HepG2 (cell line): ENCODE measurements around the gene MARVELD3. TPM values are rescaled to one million over a fixed set of nuclear protein-coding genes. Genes with fewer than 3 reads are reported as not detected.
A peak's percentile ranks its signal among the peaks of the same experiment; 100 is the strongest.

Source experiments
- AHR ChIP-seq: IDR thresholded peaks from 2 replicates; pipeline ENCODE4 v1.6.1; 2018; ENCODE audit warnings: missing genetic modification reagents, missing compliant biosample characterization
- ARHGAP35 ChIP-seq: sonication (generic); formaldehyde crosslinking; IDR thresholded peaks from 2 replicates; pipeline ENCODE4 v1.9.0; 2022; ENCODE audit warnings: mild to moderate bottlenecking, inconsistent platforms, moderate library complexity, missing genetic modification reagents, borderline replicate concordance
- DZIP1 ChIP-seq: sonication (generic); formaldehyde crosslinking; IDR thresholded peaks from 2 replicates; pipeline ENCODE4 v1.5.0; 2020; ENCODE audit warnings: mild to moderate bottlenecking, missing genetic modification reagents
- ETV5 ChIP-seq: IDR thresholded peaks from 2 replicates; pipeline ENCODE4 v1.6.1; 2018; ENCODE audit warnings: missing biosample characterization, missing genetic modification reagents, inconsistent platforms, borderline replicate concordance
- HDAC2 ChIP-seq: sonication (generic); formaldehyde crosslinking; IDR thresholded peaks from 2 replicates; pipeline ENCODE4 v1.4.0; 2020; ENCODE audit warnings: missing genetic modification reagents
- NFKB2 ChIP-seq: sonication (generic); formaldehyde crosslinking; IDR thresholded peaks from 2 replicates; pipeline ENCODE4 v1.4.0; 2020; ENCODE audit warnings: missing genetic modification reagents, borderline replicate concordance
- PAWR ChIP-seq: sonication (generic); formaldehyde crosslinking; IDR thresholded peaks from 2 replicates; pipeline ENCODE4 v1.4.0; 2020; ENCODE audit warnings: missing genetic modification reagents, mild to moderate bottlenecking, borderline replicate concordance
- RORA ChIP-seq: sonication (generic); formaldehyde crosslinking; IDR thresholded peaks from 2 replicates; pipeline ENCODE4 v1.5.0; 2020; ENCODE audit warnings: mild to moderate bottlenecking, missing genetic modification reagents, moderate library complexity
- TAF1 ChIP-seq: sonication (generic); formaldehyde crosslinking; IDR thresholded peaks from 2 replicates; pipeline ENCODE4 v1.4.0; 2020; ENCODE audit warnings: missing genetic modification reagents
- TCF12 ChIP-seq, 2 experiments: fragments of 450-650 bp in 1 of 2; sonication (generic) in 1 of 2; formaldehyde crosslinking in 1 of 2; IDR thresholded peaks; 2 replicates each; pipeline versions ENCODE4 v1.6.1 to v1.8.0; 2017 to 2022; ENCODE audit warnings: antibody characterized with exemption in 1 of 2, mild to moderate bottlenecking in 1 of 2, missing genetic modification reagents in 1 of 2, moderate library complexity in 1 of 2
- TERF1 ChIP-seq: sonication (generic); formaldehyde crosslinking; IDR thresholded peaks from 2 replicates; pipeline ENCODE4 v1.8.0; 2022; ENCODE audit warnings: mild to moderate bottlenecking, missing genetic modification reagents, moderate library complexity
- TOE1 ChIP-seq: sonication (generic); formaldehyde crosslinking; IDR thresholded peaks from 2 replicates; pipeline ENCODE4 v1.4.0; 2020; ENCODE audit warnings: mild to moderate bottlenecking, missing genetic modification reagents
- ZNF274 ChIP-seq: sonication (generic); formaldehyde crosslinking; IDR thresholded peaks from 2 replicates; pipeline ENCODE4 v1.5.1; 2020; ENCODE audit warnings: mild to moderate bottlenecking, missing genetic modification reagents
- ZNF616 ChIP-seq: sonication (generic); formaldehyde crosslinking; IDR thresholded peaks from 2 replicates; pipeline ENCODE4 v1.5.0; 2020; ENCODE audit warnings: low read depth, mild to moderate bottlenecking, missing genetic modification reagents
- ZNF776 ChIP-seq: sonication (generic); formaldehyde crosslinking; IDR thresholded peaks from 2 replicates; pipeline ENCODE4 v1.4.0; 2020; ENCODE audit warnings: mild to moderate bottlenecking, missing genetic modification reagents
- ZSCAN31 ChIP-seq: sonication (generic); formaldehyde crosslinking; IDR thresholded peaks from 2 replicates; pipeline ENCODE4 v1.5.0; 2020; ENCODE audit warnings: low read depth, mild to moderate bottlenecking, missing genetic modification reagents
- polyA plus RNA-seq, 8 experiments: library from polyadenylated mRNA; depleted of rRNA in 3 of 8; stranded (reverse) in 7 of 8; unstranded in 1 of 8; fragments of >200 nt; fragmentation: Illumina TruSeq in 4 of 8; extraction: Trizol in 4 of 8; gene quantifications; 2 replicates each; pipeline versions ENCODE4 v1.2.1 to v1.2.3, GENCODE V29; 2011 to 2016; ENCODE audit warnings: low read depth in 4 of 8, missing spikeins in 1 of 8, mixed read lengths in 1 of 8; ENCODE audit not compliant: insufficient read depth in 1 of 8
- total RNA-seq, 5 experiments: library from RNA; depleted of rRNA; stranded (reverse); fragments of >200 nt; fragmentation: Illumina TruSeq; extraction: Trizol; gene quantifications; 2 replicates each; pipeline ENCODE4 v1.2.3, GENCODE V29; 2016; ENCODE audit warnings: low read depth in 1 of 5
- TF ChIP-seq, protein P1 (sequence below): sonication (generic); formaldehyde crosslinking; IDR thresholded peaks from 2 replicates; pipeline ENCODE4 v1.4.0; 2020; ENCODE audit warnings: mild to moderate bottlenecking, low read depth, missing genetic modification reagents
- TF ChIP-seq, protein P2 (sequence below): sonication (generic); formaldehyde crosslinking; IDR thresholded peaks from 2 replicates; pipeline ENCODE4 v1.4.0; 2020; ENCODE audit warnings: missing genetic modification reagents, borderline replicate concordance
- TF ChIP-seq, protein P3 (sequence below): sonication (generic); formaldehyde crosslinking; IDR thresholded peaks from 2 replicates; pipeline ENCODE4 v1.8.1; 2023; ENCODE audit warnings: mild to moderate bottlenecking, missing genetic modification reagents

The MARVELD3 gene
- total and polyA plus RNA-seq, 2 of the 13 experiments (the other 11 are each of a cell fraction or from before 2014, with no cell fraction given), result 4.8 to 5.6 TPM

DNA sequence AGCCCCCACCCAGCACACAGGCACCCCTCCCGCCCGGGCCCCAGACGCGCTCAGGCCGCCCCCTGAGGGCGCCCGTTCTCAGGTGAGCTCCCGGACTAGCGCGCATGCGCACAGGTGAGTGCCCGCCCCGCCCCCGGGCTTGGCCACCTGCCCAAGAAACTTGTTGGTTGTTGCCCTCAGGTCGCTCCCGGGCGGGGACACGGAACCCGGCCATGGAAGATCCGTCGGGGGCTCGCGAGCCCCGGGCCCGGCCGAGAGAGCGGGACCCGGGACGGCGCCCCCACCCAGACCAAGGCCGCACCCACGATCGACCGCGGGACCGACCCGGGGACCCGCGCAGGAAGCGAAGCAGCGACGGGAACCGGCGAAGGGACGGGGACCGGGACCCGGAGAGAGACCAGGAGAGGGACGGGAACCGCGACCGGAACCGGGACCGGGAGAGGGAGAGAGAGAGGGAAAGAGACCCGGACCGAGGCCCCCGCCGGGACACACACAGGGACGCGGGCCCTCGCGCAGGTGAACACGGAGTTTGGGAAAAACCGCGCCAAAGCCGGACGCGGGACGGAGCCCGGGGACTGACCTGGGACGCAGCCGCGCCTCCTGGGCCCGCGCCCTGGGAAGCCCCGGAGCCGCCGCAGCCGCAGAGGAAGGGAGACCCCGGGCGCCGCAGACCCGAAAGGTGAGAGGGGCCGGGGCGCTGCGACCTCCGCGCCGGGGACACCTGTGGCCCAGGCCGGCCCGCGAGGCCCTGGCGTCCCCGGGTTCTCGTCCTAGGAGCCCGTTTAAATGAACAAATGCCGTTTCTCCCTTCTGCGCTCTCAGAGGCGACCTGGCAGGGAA lies at the start of gene MARVELD3 (continued):
- TF ChIP-seq TAF1 (CRISPR knock-in tag) (peak; percentile 51), TCF12 (IDR thresholded peaks at IDR 0.05) (no peak), TCF12 (CRISPR knock-in tag; IDR thresholded peaks at IDR 0.05) (0 out of 2 replicates have a peak, but pooled peaks have one; percentile 15), ZNF776 (CRISPR knock-in tag) (peak; percentile 78; the same call in 1 of the 2 replicates), RORA (CRISPR knock-in tag) (no peak), TOE1 (CRISPR knock-in tag) (peak; percentile 31; the same call in 1 of the 2 replicates), ZNF616 (CRISPR knock-in tag) (peak; percentile 82; the same call in 1 of the 2 replicates), TERF1 (peak; percentile 46; the same call in 1 of the 2 replicates), ARHGAP35 (CRISPR knock-in tag) (peak; percentile 73; the same call in 1 of the 2 replicates), ZNF274 (CRISPR knock-in tag) (peak; percentile 70), PAWR (no peak), AHR (peak; percentile 35; the same call in 1 of the 2 replicates), DZIP1 (no peak), ZSCAN31 (CRISPR knock-in tag) (peak; percentile 68; the same call in 1 of the 2 replicates), HDAC2 (peak; percentile 17; the same call in 1 of the 2 replicates), ETV5 (CRISPR knock-in tag) (0 out of 2 replicates have a peak, but pooled peaks have one; percentile 29), NFKB2 (CRISPR knock-in tag) (peak; percentile 63; the same call in 1 of the 2 replicates)
- TF ChIP-seq, protein P1, sequence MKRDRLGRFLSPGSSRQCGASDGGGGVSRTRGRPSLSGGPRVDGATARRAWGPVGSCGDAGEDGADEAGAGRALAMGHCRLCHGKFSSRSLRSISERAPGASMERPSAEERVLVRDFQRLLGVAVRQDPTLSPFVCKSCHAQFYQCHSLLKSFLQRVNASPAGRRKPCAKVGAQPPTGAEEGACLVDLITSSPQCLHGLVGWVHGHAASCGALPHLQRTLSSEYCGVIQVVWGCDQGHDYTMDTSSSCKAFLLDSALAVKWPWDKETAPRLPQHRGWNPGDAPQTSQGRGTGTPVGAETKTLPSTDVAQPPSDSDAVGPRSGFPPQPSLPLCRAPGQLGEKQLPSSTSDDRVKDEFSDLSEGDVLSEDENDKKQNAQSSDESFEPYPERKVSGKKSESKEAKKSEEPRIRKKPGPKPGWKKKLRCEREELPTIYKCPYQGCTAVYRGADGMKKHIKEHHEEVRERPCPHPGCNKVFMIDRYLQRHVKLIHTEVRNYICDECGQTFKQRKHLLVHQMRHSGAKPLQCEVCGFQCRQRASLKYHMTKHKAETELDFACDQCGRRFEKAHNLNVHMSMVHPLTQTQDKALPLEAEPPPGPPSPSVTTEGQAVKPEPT, result 0 out of 2 replicates have a peak, but pooled peaks have one; percentile 74
- TF ChIP-seq, protein P2, sequence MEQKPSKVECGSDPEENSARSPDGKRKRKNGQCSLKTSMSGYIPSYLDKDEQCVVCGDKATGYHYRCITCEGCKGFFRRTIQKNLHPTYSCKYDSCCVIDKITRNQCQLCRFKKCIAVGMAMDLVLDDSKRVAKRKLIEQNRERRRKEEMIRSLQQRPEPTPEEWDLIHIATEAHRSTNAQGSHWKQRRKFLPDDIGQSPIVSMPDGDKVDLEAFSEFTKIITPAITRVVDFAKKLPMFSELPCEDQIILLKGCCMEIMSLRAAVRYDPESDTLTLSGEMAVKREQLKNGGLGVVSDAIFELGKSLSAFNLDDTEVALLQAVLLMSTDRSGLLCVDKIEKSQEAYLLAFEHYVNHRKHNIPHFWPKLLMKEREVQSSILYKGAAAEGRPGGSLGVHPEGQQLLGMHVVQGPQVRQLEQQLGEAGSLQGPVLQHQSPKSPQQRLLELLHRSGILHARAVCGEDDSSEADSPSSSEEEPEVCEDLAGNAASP (CRISPR knock-in tag), result 0 out of 2 replicates have a peak, but pooled peaks have one; percentile 22
- TF ChIP-seq, protein P3, sequence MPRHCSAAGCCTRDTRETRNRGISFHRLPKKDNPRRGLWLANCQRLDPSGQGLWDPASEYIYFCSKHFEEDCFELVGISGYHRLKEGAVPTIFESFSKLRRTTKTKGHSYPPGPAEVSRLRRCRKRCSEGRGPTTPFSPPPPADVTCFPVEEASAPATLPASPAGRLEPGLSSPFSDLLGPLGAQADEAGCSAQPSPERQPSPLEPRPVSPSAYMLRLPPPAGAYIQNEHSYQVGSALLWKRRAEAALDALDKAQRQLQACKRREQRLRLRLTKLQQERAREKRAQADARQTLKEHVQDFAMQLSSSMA (CRISPR knock-in tag), result peak; percentile 43; the same call in 1 of the 2 replicates
